ENCODE measurements around the gene DNAI1.

GRCh38 chr9:34510497-34511468, 52.2 kb downstream of the DNAI1 start:
- TF ChIP-seq TAF1 (IDR thresholded peaks at IDR 0.05; ENCODE audit: low read depth): no peak
- TF ChIP-seq EGR1 (IDR thresholded peaks at IDR 0.05): no peak
- TF ChIP-seq MAX (IDR thresholded peaks at IDR 0.05): no peak
- TF ChIP-seq EP300 (IDR thresholded peaks at IDR 0.05; ENCODE audit: borderline replicate concordance): no peak
- TF ChIP-seq CREB1 (IDR thresholded peaks at IDR 0.05; ENCODE audit: low read depth): no peak
- TF ChIP-seq RAD21 (IDR thresholded peaks at IDR 0.05; ENCODE audit: low read depth): no peak
- no peak for TF ChIP-seq YY1 (IDR thresholded peaks at IDR 0.05; ENCODE audit: low read depth)
- no peak for TF ChIP-seq CEBPB (IDR thresholded peaks at IDR 0.05)
- TF ChIP-seq NFIC (IDR thresholded peaks at IDR 0.05): no peak
- TF ChIP-seq FOXM1 (IDR thresholded peaks at IDR 0.05; ENCODE audit: borderline replicate concordance, low read depth): no peak
- TF ChIP-seq TEAD4 (IDR thresholded peaks at IDR 0.05): no peak
- no peak for TF ChIP-seq REST (IDR thresholded peaks at IDR 0.05; ENCODE audit: low read depth)
- no peak for TF ChIP-seq ZBTB7A (IDR thresholded peaks at IDR 0.05; ENCODE audit: low read depth)
- TF ChIP-seq USF1 (IDR thresholded peaks at IDR 0.05): no peak
